ENCODE data around the gene DSTN.
A peak's percentile ranks its signal among the peaks of the same experiment; 100 is the strongest.

DNA sequence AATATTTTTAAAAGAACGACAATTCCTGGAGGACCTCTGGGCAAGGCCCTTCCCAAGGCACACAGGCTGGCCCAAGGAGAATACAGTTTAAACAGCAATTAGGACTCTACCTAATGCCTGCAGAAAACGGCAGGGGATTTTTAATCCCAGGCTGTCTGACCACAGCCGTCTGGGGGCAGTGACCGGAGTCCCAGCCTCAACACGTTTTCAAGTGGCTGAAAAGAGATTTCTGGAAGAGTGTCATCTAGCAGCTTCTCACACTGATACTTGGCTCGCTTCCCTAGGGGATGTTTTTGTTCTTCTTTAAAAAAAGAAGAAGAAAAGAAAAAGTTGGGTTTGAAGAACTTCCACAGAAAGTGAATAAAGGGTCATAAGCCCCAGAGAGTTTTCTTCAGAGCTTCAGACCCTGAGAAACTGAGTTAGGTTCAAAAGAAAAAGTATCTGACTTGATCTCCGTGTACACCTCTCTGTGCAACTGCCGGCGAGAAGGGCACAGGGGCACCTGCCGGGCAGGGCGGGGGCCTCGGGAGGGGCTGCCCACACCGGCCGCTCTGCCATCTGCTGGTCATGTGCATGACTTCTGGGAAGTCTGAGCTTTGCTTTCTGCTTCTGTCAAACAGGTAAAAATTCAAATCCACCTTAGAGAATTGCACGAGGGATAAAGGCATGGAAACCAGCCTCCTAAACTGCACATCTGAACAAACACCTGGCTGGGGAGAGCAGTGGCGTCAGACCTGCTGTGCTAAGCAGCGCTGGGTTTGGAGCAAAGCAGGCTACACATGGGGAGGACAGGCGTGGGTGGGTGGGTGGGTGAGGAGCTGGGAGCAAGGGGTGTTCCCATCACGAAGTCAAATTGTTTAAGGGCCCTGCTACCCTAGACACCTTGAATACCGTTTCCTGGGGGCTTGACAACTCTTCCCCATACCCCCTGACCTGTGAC, 79.2 kb downstream of the DSTN start:
- TF ChIP-seq CTCF (IDR thresholded peaks at IDR 0.05; ENCODE audit: low read length): peak; percentile 62
- TF ChIP-seq EZH2 (IDR thresholded peaks at IDR 0.05; ENCODE audit: borderline replicate concordance, low read length): no peak
